ENCODE measurements around the gene ZNF530. TPM values are rescaled to one million over a fixed set of nuclear protein-coding genes. Genes with fewer than 3 reads are reported as not detected.

ZNF530 gene
- total and polyA plus RNA-seq, 9 donors: 2.7 to 4.6 (median 3.6) TPM

DNA sequence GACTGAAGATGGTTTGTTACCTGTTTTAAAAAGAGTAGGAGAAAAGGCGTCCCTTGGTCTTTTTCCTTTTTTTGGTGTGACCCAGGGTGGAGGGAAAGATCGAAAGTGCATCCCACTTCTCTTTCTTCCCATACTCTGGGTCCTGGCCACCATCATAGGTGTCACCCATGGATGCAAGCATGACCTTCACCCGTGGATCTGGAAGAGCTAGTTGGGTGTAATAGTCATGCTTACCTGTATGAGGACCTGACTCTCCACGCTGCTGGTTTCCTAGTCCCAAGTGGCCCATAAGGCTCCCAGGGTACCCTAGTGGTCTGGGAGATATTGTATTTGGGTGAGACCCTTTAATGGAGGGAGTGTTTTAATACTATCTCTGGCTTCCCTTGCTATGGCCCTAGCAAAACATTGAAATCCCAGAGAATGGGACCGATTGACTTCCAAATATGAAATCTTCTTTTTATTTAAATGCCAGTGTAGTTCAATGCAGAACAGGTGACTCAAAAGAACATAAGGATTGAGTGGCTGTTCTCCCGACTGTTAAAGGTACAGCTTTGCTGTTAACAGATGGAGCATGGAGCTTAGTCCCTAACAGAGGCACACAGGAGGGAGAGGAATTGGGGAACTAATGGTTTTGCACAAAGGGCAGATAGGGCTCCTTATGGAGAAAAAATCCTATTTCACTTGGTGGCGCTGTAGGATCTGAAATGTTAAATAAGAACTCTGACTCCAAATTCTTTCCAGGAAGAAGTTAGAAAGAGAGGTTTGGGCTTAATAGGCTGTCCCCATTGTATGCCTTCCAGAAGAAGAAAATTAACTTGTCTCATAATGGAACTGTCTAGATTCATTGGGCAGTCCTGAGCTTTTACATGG lies 33.1 kb upstream of the ZNF530 start:
- 67% methylated on average over 1 of the region's 7 CpGs for WGBS (ENCODE audit: insufficient coverage)
- DNase-seq: peak; percentile 15
- Histone ChIP-seq H3K4me3 (ENCODE audit: low read length) (no peak overlapping the region), H3K4me1 (ENCODE audit: control insufficient read depth, insufficient read depth, low read length) (no peaks in the 10 kb centered on the region), H3K27ac (ENCODE audit: low read length) (no peak overlapping the region), H3K9me3 (replicated peaks; ENCODE audit: control insufficient read depth, low read depth, low read length) (peaks cover 77% of the 10 kb centered on the region), H3K36me3 (ENCODE audit: control insufficient read depth, insufficient read depth, low read length) (peaks cover 5% of the 10 kb centered on the region), H3K27me3 (ENCODE audit: control insufficient read depth, insufficient read depth, low read length) (peaks cover 2% of the 10 kb centered on the region)

DNA sequence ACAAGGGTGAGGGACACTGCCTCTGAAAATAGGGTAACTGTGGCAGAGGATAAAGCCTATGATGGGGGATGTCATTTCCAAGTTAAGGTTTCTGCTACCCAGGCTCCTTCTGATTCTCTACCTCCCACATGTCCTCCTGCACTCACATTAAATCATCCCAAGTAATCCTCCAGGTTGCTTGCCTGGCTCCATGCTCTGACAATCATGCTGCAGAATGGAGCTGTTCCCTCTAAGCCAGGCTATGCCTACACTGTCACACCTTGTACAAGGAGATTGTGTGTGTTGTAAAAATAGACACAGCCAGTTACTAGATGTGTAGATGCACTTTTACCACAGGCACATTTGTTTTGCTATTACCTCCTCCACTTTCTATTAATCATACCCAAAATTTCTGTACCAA lies 29.0 kb upstream of the ZNF530 start:
- Histone ChIP-seq H3K27ac (ENCODE audit: low read length) (no peak overlapping the region), H3K9me3 (replicated peaks; ENCODE audit: control insufficient read depth, low read depth, low read length) (peaks cover 95% of the 10 kb centered on the region), H3K4me3 (ENCODE audit: low read length) (no peak overlapping the region), H3K4me1 (ENCODE audit: control insufficient read depth, insufficient read depth, low read length) (no peaks in the 10 kb centered on the region), H3K27me3 (ENCODE audit: control insufficient read depth, insufficient read depth, low read length) (peaks cover 2% of the 10 kb centered on the region), H3K36me3 (ENCODE audit: control insufficient read depth, insufficient read depth, low read length) (peaks cover 46% of the 10 kb centered on the region)
- DNase-seq: no peak

DNA sequence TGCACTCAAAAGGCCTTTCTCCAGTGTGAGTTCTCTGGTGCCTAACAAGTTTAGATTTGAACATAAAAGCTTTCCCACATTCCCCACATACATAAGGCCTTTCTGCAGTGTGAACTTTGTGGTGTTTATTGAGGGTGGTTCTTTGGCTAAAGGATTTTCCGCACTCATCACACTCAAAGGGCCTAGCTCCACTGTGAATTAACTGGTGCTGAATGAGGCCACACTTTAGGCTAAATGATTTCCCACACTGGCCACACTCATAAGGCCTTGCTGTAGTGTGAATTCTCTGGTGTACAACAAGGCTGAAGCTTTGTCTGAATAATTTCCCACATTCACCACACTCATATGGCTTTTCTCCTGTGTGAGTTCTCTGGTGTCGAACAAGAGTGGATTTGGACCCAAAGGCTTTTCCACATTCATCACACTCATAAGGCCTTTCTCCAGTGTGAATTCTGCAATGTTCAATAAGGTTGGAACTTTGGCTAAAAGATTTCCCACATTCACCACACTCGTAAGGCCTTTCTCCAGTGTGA lies 27.2 kb upstream of the ZNF530 start:
- no peak for DNase-seq
- H3K27me3 ChIP-seq (ENCODE audit: control insufficient read depth, insufficient read depth, low read length): no peaks in the 10 kb centered on the region
- no peaks in the 10 kb centered on the region for H3K4me1 ChIP-seq (ENCODE audit: control insufficient read depth, insufficient read depth, low read length)
- peaks cover 59% of the 10 kb centered on the region for H3K36me3 ChIP-seq (ENCODE audit: control insufficient read depth, insufficient read depth, low read length)
- no peak overlapping the region for H3K27ac ChIP-seq (ENCODE audit: low read length)
- H3K4me3 ChIP-seq (ENCODE audit: low read length): no peak overlapping the region
- H3K9me3 ChIP-seq (replicated peaks; ENCODE audit: control insufficient read depth, low read depth, low read length): peaks cover 95% of the 10 kb centered on the region
- no CpG with 5 or more reads among the region's 3 CpGs for WGBS (ENCODE audit: insufficient coverage)

DNA sequence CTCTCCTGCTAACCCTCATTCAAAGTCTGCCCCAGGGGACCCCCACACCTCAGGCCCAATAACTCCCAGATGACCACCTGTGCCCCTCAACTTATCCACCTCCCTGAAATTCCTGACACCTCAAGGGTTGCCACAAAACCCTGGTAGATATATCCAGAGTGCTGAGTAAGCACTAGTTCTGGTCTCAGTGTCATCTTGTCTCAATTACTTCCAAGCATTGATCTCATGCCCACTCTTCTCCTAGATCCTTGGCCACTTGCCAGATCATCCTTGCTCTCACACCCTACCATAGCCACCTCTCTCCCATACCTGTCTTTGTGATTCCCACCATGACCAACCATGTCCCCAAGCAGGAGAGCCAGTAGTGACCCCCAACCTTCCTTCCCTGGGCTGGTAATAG lies 23.0 kb upstream of the ZNF530 start:
- DNase-seq: no peak
- Histone ChIP-seq H3K4me3 (ENCODE audit: low read length) (no peak overlapping the region), H3K36me3 (ENCODE audit: control insufficient read depth, insufficient read depth, low read length) (peaks cover 53% of the 10 kb centered on the region), H3K27me3 (ENCODE audit: control insufficient read depth, insufficient read depth, low read length) (no peaks in the 10 kb centered on the region), H3K9me3 (replicated peaks; ENCODE audit: control insufficient read depth, low read depth, low read length) (peaks cover 60% of the 10 kb centered on the region), H3K4me1 (ENCODE audit: control insufficient read depth, insufficient read depth, low read length) (peaks cover 5% of the 10 kb centered on the region), H3K27ac (ENCODE audit: low read length) (no peak overlapping the region)

DNA sequence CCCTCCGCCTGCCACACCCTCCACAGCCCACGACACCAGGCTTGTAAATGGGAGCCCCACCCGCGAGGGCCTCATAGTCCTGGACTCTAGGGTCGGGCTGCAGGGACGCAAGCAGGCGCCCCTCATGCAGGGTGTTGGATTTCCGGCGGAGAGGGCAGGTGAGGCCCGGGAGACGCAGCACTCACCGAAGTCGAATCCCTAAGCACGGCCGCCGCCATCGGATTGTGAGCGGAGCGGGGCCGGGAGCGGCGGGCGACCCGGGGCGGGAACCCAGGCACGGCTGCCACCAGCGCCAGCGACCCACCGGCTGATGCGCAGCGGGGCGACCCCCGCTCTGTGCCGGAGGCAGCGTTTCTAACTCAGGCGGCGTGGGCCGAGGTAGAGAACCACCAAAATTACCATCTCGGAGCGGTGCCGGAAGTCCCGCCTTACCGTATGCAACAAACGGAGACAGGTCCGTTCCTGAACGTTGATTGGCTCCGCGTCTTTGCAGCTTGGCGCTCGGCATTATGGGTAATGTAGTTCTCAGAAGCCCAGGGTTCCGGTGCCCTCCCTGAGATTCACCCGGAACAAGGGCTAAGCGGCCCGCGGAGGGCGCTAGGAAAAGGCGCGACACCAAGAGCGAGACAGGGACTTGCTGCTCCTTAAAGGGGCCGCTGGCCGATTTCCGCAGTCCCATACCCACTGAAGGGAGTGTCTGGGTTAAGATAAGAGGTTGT lies 21.0 kb upstream of the ZNF530 start, which contains the start of gene ZNF416:
Gene ZNF416 (minus strand): TSS at position 425 of the 719 bp plus-strand sequence. CDS start 207 bp downstream, at position 218.
- DNase-seq: peak; percentile 100
- Histone ChIP-seq H3K36me3 (ENCODE audit: control insufficient read depth, insufficient read depth, low read length) (peaks cover 33% of the 10 kb centered on the region), H3K9me3 (replicated peaks; ENCODE audit: control insufficient read depth, low read depth, low read length) (peaks cover 52% of the 10 kb centered on the region), H3K4me1 (ENCODE audit: control insufficient read depth, insufficient read depth, low read length) (peaks cover 13% of the 10 kb centered on the region), H3K27me3 (ENCODE audit: control insufficient read depth, insufficient read depth, low read length) (peaks cover 3% of the 10 kb centered on the region), H3K27ac (ENCODE audit: low read length) (peak within 1 kb of the TSS; percentile 57), H3K4me3 (ENCODE audit: low read length) (peak within 1 kb of the TSS; percentile 86)
- WGBS (ENCODE audit: insufficient coverage): under 1% methylated on average over 62 of the region's 62 CpGs

DNA sequence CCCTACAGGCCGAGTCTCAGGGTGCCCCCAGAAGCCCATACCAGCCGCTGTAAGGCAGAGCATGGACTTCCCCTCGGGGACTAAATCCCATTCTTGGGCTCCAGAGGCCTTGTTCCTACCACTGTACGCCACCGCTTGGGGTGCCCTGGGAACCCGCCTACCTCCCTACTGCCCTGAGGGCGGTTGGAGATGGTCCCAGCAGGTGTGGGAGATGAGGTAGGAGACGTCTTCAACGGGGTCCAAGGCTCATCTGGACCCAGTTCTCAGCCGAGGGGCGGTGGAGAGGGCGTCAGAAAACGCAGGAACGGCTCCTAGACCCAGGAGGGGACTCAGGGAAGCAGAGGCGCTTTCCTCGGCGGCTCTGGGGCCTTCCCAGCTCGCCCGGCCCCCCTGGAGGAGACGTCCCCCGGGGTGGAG lies 16.6 kb upstream of the ZNF530 start:
- Histone ChIP-seq H3K4me3 (ENCODE audit: low read length) (peak overlapping the region; percentile 71), H3K27ac (ENCODE audit: low read length) (no peak overlapping the region), H3K9me3 (replicated peaks; ENCODE audit: control insufficient read depth, low read depth, low read length) (peaks cover 35% of the 10 kb centered on the region), H3K27me3 (ENCODE audit: control insufficient read depth, insufficient read depth, low read length) (peaks cover 3% of the 10 kb centered on the region), H3K36me3 (ENCODE audit: control insufficient read depth, insufficient read depth, low read length) (peaks cover 17% of the 10 kb centered on the region), H3K4me1 (ENCODE audit: control insufficient read depth, insufficient read depth, low read length) (peaks cover 16% of the 10 kb centered on the region)
- 17% methylated on average over 18 of the region's 21 CpGs for WGBS (ENCODE audit: insufficient coverage)
- DNase-seq: no peak

DNA sequence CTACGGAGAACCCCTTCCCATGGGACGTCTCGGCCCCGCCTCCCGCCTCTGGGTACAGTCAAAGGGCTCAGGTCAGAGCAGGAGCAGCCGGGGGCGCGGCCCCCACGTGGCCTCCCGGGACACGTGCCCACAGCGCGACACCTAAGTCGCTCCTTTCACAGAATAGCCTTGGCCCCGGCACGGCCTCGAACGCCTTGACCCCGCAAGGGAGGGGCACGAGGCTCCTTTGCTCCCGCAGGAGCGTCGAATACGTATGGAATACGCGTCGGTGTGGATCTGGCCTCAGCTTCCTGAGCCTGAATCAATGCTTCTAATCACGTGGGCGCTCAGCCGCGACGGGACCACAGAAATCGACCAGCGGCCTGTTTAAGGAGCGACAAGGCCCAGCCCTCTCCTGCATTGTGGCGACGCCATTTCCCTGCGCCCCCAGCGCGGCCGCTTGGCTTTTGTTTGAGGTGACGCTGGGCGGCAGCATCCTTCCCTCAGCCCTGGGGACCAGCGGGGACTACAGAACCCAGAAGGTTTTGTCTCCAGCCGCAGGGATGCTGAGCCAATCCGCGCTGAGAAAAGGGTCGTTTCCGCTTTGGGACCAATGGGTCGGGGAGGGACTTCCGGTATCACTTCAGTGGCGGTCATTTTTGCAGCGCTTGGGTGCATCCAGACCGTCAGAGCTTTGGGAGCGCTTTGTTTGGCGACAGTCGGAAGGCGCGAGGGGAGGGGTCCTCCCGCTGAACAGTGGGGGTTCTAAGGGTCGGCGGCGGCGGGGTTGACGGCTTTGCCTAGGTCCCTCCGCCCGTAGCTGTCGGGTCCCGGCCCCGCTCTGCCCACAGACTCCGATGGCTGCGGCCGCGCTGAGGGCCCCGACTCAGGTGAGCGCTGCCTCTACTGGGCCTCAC lies 15.9 kb upstream of the ZNF530 start, which contains the start of gene ZIK1:
Gene ZIK1 (plus strand): TSS at position 625 of the 896 bp plus-strand sequence. CDS start 212 bp downstream, at position 837.
- WGBS (ENCODE audit: insufficient coverage): under 1% methylated on average over 69 of the region's 76 CpGs
- H3K27ac ChIP-seq (ENCODE audit: low read length): peak within 1 kb of the TSS; percentile 84

DNA sequence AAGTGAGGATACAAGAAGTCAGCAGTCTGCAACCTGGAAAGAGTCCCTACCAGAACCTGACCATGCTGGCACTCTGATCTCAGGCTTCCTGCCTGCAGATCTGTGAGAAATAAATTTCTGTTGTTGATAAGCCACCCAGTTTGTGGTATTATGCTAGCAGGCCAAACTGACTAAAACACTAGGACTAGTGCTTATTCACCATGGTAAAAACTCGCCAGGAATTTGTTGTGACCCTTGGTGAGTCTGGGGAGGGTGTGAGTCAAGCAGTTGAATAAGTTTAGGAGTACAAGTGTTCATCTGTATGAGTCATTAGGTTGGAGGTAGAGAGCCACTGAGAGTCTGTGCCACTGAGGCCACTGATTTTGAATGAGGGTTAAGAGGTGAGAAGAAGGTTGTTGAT lies 12.2 kb upstream of the ZNF530 start:
- no peak overlapping the region for H3K27ac ChIP-seq (ENCODE audit: low read length)
- H3K36me3 ChIP-seq (ENCODE audit: control insufficient read depth, insufficient read depth, low read length): peaks cover 55% of the 10 kb centered on the region
- H3K4me3 ChIP-seq (ENCODE audit: low read length): no peak overlapping the region
- 100% methylated on average over 1 of the region's 1 CpG for WGBS (ENCODE audit: insufficient coverage)
- peaks cover 15% of the 10 kb centered on the region for H3K4me1 ChIP-seq (ENCODE audit: control insufficient read depth, insufficient read depth, low read length)
- H3K27me3 ChIP-seq (ENCODE audit: control insufficient read depth, insufficient read depth, low read length): peaks cover 3% of the 10 kb centered on the region
- peaks cover 76% of the 10 kb centered on the region for H3K9me3 ChIP-seq (replicated peaks; ENCODE audit: control insufficient read depth, low read depth, low read length)
- DNase-seq: no peak

More for the DNA sequence above, 15.9 kb upstream of the ZNF530 start, which contains the start of gene ZIK1:
- Histone ChIP-seq H3K36me3 (ENCODE audit: control insufficient read depth, insufficient read depth, low read length) (peaks cover 24% of the 10 kb centered on the region), H3K9me3 (replicated peaks; ENCODE audit: control insufficient read depth, low read depth, low read length) (peaks cover 41% of the 10 kb centered on the region), H3K27me3 (ENCODE audit: control insufficient read depth, insufficient read depth, low read length) (peaks cover 3% of the 10 kb centered on the region), H3K4me1 (ENCODE audit: control insufficient read depth, insufficient read depth, low read length) (peaks cover 15% of the 10 kb centered on the region), H3K4me3 (ENCODE audit: low read length) (peak within 1 kb of the TSS; percentile 71)
- peak; percentile 98 for DNase-seq

DNA sequence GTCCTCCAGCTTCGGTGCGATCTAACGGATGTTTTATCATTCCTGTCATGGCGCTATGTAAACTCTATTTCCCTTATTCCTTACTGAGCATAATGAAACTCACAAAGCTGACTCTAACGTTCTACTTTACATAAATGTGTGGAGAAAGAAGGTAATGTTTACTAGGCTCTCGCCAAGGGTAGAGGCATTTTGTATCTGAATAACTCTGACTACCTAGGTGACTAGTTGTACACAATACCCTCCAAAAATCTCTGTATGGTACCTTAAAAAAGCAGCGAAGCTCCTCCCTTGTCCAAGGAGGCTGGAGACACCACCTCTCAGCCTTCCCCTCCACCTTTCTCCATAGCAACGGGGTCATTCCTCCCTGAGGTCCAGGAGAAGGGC lies 316 bp upstream of the ZNF530 start:
- DNase-seq: no peak
- no peak overlapping the region for H3K27ac ChIP-seq (ENCODE audit: low read length)

More for the DNA sequence above, 316 bp upstream of the ZNF530 start:
- H3K4me3 ChIP-seq (ENCODE audit: low read length): peak overlapping the region; percentile 92
- H3K4me1 ChIP-seq (ENCODE audit: control insufficient read depth, insufficient read depth, low read length): peaks cover 10% of the 10 kb centered on the region
- H3K9me3 ChIP-seq (replicated peaks; ENCODE audit: control insufficient read depth, low read depth, low read length): peaks cover 10% of the 10 kb centered on the region
- no peaks in the 10 kb centered on the region for H3K27me3 ChIP-seq (ENCODE audit: control insufficient read depth, insufficient read depth, low read length)
- WGBS (ENCODE audit: insufficient coverage): 0% methylated on average over 2 of the region's 8 CpGs
- peaks cover 6% of the 10 kb centered on the region for H3K36me3 ChIP-seq (ENCODE audit: control insufficient read depth, insufficient read depth, low read length)
